ENCODE measurements around the gene TMCO4.
"Not testable (repeated sequence)": the region's sequence is repeated elsewhere in the genome, so short reads cannot be mapped to it uniquely, and the experiment has no call there.

Gene TMCO4

DNA sequence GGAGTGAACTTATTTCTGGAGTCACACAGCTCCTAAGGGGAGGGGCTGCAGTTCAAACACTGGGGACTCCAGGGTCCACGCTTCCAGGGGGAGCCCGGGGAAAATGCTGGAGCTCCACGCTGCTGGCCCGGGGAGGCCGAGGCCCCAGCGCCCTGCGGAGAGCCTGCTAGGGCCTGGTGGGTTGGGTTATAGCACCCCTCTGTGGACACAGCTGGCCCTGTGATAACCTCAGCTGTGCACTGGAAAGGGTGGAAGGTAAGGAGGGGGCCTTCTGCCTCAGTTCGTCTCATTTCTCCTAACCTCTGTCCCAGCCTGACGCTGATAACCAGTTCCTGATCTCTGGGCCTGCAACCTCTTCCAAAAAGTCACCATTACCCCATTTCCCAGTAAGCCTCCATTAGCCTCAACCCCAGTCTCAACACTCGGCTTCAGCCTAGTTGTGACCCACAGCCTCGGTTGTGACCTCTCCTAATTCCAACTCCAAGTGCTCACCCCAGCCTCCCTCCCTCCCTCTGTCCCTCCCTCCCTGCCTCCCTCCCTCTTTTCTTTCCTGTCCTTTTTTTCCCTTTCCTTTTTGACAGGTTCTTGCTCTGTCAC, 148.5 kb downstream of the TMCO4 start:
- DNase-seq = no peak

DNA sequence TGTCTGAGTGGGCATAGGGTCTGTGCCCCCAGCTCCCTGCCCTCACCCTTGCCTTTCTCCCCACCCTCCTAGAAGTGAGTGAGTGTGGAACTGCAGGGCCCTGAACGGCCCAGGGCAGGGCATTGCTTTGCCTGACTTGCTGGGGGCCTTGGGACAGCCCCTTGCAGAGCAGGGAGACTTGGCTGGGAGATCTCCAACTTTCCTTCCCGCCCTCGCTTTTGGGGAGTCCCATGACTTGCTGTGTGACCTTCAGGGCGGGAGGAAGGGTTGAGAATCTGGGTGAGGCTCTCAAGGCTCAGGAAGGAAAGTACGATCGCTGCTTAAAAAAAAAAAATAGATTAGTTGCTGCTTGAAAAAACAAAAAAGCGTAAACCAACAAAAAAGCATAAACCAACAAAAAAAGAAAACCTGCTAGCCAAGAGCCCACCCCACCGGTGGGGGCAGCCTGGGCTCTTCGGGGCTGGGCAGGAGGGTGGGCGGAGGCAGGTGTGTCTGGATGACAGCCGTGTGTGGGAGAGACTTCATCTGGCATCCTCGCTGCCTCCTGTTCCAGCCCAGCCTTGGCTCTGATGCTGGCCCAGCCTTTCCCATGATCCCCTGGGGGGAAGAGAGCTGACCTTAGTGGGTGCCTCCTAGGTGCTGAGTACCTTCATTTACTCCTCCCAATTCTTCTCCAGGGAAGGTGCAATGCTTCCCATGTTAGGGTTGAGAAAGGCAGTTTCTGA, 149.1 kb downstream of the TMCO4 start:
- no peak for DNase-seq

DNA sequence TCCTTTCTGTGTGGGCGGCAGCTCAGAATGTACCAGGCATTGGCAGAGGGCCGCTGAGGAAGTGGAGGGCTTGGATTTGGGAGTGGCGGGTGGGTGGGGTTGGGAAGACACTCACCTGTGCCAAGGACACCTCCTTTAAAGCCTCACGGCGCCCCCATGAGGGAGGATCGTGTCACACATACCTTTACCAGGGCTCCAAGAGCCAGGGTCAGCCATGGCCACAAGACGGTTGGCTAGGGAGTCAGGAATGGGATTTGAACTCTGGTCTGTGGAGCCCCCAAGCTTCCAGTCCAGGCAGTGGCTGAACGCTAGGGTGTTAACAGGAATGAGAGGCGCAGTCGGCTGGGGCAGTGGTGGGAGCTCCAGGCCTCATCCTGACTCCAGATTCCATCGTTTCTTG, 151.0 kb downstream of the TMCO4 start:
- DNase-seq = no peak

DNA sequence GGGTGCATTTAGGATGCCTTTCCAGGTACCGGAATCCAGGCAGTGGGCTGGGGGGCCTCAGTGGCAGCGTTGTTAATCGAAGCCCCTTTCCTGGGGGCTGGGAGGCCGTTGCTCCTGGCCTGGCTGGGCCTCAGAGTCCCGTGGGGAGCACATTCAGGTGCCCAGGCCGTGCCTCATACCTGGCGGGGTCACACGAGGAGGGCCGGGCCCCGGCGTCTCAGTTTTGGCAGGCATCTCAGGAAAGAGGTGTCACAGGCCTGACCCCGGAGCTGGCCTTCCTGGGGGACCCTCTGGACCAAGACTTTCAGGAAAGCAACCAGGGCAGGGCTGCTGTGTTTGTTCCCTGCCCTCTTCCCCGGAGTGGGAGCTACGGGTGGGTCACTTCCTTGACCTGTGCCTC, 151.5 kb downstream of the TMCO4 start:
- no peak for DNase-seq

DNA sequence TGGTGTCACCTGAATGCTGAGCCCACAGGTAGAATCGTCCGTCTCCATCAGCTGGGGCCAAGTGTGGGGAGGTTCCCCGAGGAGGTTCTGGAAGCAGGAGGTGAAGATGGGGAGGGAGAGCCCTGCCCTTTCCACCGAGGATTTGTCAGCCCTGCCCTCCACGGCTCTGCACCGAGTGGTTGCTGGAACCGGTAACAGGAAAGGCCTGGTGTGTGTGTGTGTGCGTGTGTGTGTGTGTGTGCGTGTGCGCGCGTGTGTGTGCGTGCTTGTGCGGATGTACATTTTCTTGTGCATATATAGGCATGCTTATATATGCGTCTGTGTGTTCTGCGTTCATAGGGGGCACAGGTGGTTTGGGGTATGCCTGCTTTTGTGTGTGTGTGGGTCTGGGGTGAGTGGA, 152.1 kb downstream of the TMCO4 start:
- DNase-seq = no peak

GRCh38 chr1:19646377-19647319, 153.1 kb downstream of the TMCO4 start:
- no peak for DNase-seq

DNA sequence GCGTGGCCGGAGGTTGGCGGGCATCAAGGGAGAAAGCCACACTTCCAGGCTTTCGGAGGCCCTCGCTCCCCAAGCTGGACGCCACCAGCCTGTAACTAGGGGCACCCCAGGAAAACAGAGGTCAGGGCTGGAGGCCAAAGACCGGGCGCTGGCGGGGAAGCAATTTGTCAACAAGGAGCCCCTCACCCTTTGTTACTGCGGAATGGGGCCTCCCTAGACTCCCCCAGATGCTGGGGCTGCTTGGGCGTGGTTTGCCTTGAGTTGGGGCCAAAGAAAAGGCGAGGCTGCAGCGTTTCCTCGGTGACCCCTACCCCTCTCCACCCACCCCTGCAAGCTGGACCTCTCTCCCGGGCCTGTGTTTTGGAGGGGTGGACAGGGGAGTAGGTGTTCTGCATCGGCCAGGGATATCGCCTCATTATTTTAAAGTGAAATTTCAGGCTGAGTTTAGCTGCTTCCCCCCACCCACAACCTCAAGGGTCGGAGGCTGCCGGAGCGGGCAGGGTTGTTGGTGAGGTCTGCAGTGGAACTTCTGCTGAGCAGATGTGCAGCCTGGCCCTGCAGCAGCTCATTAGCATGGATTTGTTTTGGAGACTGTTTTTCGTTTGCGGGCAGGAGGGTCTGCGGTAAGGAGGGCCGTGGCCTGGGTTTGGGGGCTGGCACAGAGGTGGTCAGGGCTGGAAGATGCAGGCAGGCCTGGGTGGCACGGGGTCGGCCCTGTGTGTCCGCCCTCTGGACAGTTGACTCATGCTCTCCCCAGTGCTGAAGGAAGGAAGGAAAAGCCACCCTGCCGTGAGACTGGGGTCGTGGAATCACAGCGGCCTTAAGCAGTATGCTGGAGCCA, 154.1 kb downstream of the TMCO4 start:
- DNase-seq = no peak

- DNase-seq = no peak
Measured at GRCh38 chr1:19644681-19645410, 154.9 kb downstream of the TMCO4 start.

DNA sequence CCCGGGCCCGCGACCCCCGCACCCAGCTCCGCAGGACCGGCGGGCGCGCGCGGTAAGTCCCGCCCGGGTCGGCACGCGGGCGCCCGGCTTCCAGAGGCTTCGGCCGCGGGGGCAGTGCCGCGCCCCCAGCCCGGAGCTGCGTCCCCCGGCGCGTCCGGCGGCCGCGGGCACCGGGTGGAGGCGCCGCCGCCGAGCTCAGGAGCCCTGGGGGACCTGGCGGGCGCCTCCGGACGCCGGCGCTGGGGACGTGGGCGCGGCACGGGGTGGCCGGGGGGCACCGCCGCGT, 155.4 kb downstream of the TMCO4 start:
- no peak for DNase-seq

- DNase-seq = no peak
Measured at GRCh38 chr1:19643602-19644394, 155.9 kb downstream of the TMCO4 start, which contains the start of gene NBL1. Gene NBL1 (plus strand): TSS chr1:19644311. CDS start chr1:19655031, 10,720 bp downstream.

DNA sequence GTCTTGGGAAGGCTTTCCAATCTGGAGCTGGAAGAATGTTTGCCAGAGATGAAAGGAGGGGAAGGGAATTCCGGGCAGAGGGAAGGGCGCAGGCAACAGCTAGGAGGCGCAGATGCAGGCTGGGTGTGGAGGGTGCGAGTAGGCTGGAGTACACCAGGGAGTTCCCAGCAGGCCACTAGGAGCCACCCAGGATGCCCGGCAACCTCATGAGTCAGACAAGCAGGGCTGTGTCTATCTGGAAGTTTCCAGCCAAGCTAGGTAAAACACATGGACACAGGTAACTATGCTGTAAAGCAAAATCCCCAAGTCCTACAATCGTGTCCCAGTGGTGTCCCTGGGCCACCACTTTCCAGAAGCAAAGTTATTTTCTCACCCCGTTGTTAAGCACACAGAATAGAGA, 156.6 kb downstream of the TMCO4 start:
- DNase-seq = no peak

DNA sequence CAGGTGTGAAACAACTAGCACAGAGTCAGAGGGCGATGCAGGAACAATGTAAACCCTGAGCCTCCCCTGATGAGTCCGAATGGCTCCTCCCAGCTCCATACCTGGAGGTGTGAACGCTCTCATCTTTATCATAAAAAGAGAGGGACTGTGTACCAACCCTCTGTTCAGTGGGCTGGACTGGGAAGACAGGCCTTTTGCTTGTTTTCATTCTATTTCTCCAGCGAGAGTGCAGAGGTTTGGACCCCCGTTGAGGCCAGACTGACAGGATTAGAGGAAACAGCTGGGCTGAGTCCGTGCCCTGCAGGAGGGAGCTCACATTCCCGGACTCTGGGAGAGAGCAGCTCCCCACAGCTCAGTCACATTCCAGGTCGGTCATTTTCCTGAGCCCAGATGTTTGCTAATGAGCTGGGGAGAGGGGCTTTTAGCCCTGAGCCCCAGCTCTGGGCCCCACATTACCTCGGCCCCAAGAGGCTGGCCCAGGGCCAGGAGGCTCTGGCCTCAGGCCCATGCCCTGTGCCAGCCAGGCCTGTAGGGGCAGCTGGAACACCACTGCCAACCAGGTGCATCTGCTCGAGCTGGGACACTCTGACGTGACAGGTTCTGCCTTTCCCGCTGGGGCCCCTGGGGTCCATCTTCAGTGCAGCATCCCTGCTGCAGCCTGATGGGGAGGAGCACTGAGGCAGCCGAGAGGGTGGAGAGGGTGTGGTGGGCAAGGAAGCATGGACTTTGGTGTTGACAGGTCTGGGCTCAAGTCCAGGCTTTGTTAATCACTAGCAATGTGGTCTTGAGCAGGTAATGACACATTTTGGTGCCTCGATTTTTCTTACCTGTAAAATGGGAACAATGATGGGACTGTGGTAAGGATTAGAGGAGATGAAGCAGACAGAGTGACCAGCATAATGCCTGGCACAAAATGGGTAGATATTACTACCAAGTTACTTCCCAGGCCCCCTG, 159.1 kb downstream of the TMCO4 start:
- no peak for DNase-seq

DNA sequence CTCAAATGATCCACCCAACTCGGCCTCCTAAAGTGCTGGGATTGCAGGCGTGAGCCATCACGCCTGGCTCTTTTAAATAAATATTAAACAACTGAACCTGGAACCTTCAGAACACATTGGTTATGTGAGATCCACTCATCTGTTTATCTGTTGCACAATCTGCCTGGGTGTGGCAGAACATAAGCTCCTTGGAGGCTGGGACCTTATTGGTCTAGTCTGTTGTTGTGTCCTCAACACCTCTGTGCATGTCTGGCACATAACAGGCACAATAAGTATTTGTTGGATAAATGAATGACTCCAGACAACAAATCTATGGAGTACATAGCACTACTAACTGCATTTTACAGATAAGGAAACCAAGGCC, 159.7 kb downstream of the TMCO4 start:
- DNase-seq = no peak

DNA sequence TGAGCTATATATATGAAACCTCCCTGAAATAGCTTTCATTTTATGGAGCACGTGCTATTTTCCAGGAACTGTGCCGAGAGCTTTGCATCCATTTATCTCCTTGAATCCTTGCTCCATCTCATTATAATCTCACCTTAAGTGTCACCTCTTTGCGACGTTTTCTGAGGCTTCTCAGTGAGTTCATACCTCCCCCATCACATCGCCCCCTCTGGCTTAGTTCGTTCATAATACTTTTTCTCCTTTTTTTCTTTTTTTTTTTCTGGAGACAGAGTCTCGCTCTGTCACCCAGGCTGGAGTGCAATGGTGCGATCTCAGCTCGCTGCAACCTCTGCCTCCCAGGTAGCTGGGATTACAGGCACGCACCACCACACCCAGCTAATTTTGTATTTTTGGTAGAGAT, 160.5 kb downstream of the TMCO4 start:
- DNase-seq = not testable (repeated sequence)

DNA sequence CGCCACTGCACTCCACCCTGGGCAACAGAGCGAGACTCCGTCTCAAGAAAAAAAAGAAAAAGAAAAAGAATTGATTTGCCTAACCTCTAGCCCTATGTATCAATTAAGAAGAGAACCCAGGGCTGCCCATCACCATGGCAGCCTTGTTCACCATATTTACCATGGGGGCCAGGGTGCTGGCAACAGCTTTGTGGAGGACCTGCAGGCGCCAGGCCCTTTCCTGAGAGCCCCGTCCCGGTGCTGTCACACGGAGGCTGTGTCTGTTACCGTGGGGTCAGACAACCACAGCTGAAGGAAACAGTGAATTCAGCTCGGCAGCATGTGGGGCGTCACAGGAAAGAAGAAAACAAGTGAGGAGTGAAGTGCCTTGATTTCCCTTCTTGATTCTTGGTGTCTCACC, 162.1 kb downstream of the TMCO4 start:
- DNase-seq = no peak

DNA sequence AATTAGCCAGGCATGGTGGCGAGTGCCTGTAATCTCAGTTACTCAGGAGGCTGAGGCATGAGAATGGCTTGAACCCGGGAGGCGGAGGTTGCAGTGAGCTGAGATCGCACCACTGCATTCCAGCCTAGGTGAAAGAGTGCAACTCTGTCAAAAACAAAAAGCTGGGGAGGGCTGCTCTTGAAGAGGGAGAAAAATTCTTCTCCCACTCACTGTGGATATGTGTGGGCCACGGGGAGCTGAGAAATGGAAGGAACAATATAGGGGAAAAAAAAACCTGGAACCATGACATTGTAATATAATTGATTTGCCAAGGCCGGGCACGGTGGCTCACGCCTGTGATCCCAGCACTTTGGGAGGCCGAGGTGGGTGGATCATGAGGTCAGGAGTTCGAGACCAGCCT, 163.0 kb downstream of the TMCO4 start:
- DNase-seq = not testable (repeated sequence)

- no peak for DNase-seq
Measured at GRCh38 chr1:19636065-19636464, 163.7 kb downstream of the TMCO4 start.

DNA sequence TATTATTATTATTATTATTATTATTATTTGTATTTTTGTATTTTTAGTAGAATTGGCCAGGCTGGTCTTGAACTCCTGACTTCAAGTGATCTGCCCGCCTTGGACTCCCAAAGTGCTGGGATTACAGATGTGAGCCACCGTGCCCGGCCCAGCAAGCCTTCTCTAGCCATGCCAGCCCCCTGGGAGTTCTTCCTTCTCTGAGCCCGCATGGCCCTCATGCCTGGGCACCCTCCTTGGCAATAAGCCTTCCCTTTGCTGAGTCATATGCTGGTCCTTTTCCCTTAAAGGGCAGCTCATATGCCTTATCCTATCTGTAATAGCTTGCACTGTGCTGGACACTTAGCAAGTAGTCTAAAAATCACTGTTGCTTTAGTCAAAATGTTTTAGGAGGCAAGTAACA, 164.1 kb downstream of the TMCO4 start:
- no peak for DNase-seq

- DNase-seq = not testable (repeated sequence)
Measured at GRCh38 chr1:19635064-19635463, 164.7 kb downstream of the TMCO4 start.

DNA sequence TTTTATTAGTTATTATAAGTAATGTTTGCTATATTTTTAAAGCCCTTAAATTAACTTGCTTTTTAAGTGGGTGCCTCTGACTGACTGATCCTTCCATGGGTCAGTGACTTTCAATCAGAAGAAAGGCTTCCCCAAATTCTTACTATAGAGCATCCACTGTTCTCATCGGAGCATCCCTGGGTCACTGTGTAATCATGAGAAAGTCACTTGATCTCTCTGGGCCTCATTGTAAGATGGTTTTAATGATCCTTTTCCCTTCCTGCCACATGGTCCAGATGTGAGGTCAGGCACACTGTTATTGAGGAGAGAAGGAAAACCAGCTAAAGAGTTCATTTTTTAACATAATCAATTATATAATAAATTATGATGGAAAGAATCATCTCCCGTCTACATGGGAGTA, 166.6 kb downstream of the TMCO4 start:
- no peak for DNase-seq
